Measurements from ENCODE around the gene L3MBTL4. TPM values are rescaled to one million over a fixed set of nuclear protein-coding genes. Genes with fewer than 3 reads are reported as not detected.

Gene L3MBTL4
- total RNA-seq, 3 donors from 2014 or later = 0.40 to 0.49 (median 0.42) TPM

DNA sequence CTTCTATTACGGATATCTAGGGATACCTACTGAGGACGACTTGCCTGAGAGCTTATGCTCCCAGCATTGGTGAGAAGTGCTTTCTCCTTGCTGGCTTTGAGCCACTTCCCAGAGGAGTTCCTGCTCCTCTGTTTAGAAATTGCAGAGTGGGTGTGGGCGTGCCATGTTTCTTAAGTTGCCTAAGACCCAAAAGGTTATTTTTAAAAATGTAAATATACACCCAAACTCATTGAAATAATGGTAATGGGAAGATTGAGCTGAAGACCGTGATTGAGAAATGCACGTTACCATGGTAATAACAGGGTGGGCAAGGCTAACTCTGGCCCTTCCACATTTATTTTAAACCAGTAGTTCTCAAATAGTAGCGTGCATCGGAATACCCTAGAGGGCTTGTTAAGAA is 502.1 kb downstream of the L3MBTL4 start:
- Mint-ChIP-seq H3K9me3 (no peaks in the 10 kb centered on the region), H3K36me3 (ENCODE audit: insufficient read depth) (no peaks in the 10 kb centered on the region), H3K27me3 (ENCODE audit: low read depth) (no peaks in the 10 kb centered on the region), H3K4me1 (ENCODE audit: low read depth) (no peaks in the 10 kb centered on the region), H3K4me3 (no peak overlapping the region)
- ATAC-seq (no peak), DNase-seq (no peak)

DNA sequence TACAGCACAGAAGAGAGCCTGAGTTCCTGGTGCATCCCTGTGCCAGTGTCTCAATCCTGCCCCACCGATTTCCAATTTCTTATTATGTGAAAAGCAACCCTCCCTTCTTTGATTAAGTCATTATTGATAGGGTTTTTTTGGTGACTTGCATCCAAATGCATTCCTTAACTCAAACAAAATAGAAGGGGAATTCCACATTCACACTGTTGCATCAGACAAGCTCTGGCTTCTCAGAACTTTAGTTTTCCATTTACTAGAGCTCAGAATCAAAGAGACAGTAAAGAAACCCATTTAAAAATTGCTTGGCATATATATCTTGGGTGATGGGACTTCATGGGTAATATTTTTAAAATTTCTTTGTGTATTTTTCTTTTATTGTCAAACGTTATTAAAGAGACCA is 505.6 kb downstream of the L3MBTL4 start:
- no peak for DNase-seq
- Mint-ChIP-seq H3K36me3 (ENCODE audit: insufficient read depth) (no peaks in the 10 kb centered on the region), H3K4me3 (no peak overlapping the region), H3K4me1 (ENCODE audit: low read depth) (no peaks in the 10 kb centered on the region), H3K9me3 (no peaks in the 10 kb centered on the region), H3K27me3 (ENCODE audit: low read depth) (peaks cover 3% of the 10 kb centered on the region)
- ATAC-seq = no peak
